ENCODE data around the gene MLXIP. TPM values are rescaled to one million over a fixed set of nuclear protein-coding genes. Genes with fewer than 3 reads are reported as not detected.
A peak's percentile ranks its signal among the peaks of the same experiment; 100 is the strongest.

The MLXIP gene
- total RNA-seq, 4 donors from 2014 or later: 15.5 to 34.5 (median 19.8) TPM

DNA sequence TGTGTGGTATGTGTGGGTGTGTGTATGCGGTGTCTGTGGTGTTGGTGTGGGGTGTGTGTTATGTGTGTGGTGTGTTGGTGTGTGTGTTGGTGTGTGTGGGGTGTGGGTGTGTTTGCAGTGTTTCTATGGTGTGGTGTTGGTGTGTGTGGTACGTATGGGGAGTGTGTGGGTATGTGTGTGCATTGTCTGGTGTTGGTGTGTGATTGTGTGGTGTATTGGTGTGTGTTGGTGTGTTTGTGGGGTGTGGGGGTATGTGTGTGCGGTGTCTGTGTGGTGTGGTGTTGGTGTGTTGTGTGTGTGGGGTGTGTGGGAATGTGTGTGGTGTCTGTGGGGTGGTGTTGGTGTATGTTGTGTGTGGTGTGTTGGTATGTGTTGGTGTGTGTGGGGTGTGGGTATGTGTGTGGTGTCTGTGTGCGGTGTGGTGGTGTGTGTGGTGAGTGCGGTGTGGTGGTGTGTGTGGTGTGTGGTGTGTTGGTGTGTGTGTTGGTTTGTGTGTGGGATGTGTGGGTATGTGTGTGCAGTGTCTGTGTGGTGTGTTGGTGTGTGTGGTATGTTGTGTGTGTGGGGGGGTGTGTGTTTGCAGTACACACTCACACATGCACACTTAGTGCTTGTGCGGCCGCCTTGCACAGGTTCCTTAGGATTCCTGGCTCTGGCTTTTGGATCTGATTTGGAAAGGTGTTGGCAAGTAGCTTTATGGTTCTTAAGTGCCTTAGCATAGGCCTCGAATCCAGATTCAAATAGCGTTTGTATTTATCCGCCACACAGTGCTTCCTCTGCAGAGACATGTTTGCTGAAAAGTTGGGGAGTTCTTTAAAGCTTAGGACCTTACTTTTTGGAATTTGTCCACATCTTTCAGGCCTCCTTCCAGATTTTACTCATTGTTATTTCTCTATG, 16.4 kb downstream of the MLXIP start:
- TF ChIP-seq CTCF (IDR thresholded peaks at IDR 0.05) (no peak), POLR2A (IDR thresholded peaks at IDR 0.05) (no peak)
- DNase-seq (ENCODE audit: low spot score in 2 of 2): no peak
- no peak overlapping the region for H3K4me3 ChIP-seq (ENCODE audit: low read depth, poor library complexity, severe bottlenecking)
- intact Hi-C loops (cut with DNase I; ENCODE audit: low total_unique reads): no loop called here
- 53 to 64% methylated on average over 10 of the region's 10 CpGs for WGBS, 2 donors

DNA sequence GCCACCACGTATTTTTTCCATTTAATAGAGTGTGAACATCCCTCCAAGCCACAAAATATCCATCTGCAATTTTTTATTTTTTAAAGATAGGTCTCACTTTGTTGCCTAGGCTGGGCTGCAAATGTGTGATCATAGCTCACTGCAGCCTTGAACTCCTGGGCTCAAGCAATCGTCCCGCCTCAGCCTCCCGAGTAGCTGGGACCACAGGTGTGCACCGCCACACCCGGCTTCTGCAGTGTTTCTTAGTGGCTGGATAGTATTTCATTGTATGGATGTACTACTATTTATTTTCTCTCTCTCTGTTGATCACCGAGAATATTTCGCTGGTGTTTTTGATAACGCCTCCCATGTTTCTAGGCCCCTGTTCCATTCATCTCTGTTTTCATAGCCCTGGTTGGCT, 17.5 kb downstream of the MLXIP start:
- no peak for TF ChIP-seq CTCF (IDR thresholded peaks at IDR 0.05)
- no peak for TF ChIP-seq POLR2A (IDR thresholded peaks at IDR 0.05)
- no peak for DNase-seq (ENCODE audit: low spot score in 2 of 2)
- WGBS, 2 donors: 71 to 82% methylated on average over 8 to 9 of the region's 9 CpGs
- H3K4me3 ChIP-seq (ENCODE audit: low read depth, poor library complexity, severe bottlenecking): no peak overlapping the region
- intact Hi-C loops (cut with DNase I; ENCODE audit: low total_unique reads): no loop called here

DNA sequence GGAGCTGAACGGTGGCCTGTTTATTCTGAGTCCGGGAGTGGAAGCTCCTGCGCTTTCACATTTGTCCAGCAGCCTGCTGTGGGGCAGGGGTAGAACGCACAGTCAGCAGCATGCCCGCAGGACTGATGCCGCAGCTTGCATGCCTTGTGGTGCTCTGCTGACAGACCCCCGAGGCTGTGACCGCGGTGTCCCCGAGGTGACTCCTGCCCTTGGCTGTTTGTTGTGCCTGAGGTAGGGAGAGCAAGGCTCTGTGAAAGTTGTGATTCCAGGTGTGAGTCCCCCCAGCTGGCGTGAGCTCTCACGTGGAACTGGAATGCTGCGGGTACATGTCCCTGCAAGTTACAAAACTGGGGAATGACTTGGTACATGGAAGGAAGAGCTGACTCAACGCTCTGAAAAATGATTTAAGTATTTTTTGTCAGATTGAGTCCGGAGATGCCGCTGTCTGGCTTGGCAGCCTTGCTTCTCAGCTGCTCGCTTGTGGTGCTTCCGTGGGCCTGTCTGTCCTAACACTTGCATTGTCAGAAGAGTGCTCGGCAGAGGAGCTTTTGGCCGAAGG, 18.1 kb downstream of the MLXIP start:
- intact Hi-C loops (cut with DNase I; ENCODE audit: low total_unique reads): no loop called here
- TF ChIP-seq CTCF (IDR thresholded peaks at IDR 0.05) (no peak), POLR2A (IDR thresholded peaks at IDR 0.05) (no peak)
- WGBS, 2 donors: 41 to 50% methylated on average over 15 to 20 of the region's 20 CpGs
- no peak for DNase-seq (ENCODE audit: low spot score in 2 of 2)
- H3K4me3 ChIP-seq (ENCODE audit: low read depth, poor library complexity, severe bottlenecking): no peak overlapping the region

DNA sequence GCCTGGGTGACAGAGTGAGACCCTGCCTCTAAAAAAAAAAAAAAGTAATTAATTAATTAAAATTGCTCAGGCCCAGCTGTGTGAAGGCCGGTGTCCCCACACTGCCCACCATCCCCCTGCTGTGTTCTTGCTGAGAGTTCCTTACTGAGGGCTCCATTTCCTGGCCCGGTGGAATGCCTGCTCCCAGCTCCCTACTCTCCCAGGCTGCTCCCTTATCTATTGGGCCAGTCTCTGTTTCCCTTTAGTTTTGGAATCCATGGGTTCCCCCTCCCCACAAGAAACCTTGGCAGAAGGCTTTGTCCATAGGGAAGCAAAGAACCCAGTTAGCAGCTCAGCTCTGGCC, 19.0 kb downstream of the MLXIP start:
- intact Hi-C loops (cut with DNase I; ENCODE audit: low total_unique reads): no loop called here
- no peak for DNase-seq (ENCODE audit: low spot score in 2 of 2)
- TF ChIP-seq POLR2A (IDR thresholded peaks at IDR 0.05) (no peak), CTCF (IDR thresholded peaks at IDR 0.05) (no peak)
- no peak overlapping the region for H3K4me3 ChIP-seq (ENCODE audit: low read depth, poor library complexity, severe bottlenecking)
- WGBS, 2 donors: 56 to 57% methylated on average over 2 of the region's 2 CpGs

DNA sequence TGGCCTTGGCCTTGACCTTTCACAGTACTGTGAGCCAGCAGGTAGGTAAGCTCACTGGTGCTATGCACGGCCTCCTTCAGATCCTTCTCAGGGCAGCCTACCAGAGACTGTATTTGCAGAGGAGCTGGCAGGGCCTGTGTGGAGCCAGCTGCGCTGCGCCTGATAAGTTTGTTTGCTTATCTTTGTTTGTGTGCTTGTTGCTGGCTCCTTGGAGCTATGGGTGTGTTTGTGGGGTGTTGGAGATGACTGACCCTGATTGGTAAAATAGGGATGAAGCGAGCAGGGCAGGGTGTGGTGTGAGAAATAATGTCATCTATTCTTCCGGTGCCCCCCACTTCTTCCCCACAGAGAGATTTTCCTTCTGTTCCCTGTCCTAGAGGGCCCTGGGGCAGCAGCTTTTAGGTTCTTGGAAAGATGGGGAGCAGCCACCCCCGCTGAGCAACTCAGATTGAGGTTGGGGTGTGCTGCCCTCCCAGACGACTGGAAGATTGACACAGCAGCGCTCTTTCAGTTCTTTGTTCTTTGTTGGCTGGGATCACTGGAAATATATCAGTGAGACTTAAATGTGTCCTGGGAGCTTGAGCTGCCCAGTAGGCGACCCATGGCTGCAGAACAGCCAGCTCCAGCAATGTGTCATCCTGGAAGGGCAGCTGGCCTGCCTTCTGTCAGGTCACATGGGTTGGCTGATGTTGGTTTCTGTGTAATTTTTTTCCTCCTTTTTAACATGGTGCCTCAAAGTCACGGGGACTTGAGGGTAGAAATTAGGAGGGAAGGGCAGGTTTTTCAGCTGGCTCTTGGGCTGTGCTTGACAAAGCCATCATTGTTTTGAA, 19.6 kb downstream of the MLXIP start:
- H3K4me3 ChIP-seq (ENCODE audit: low read depth, poor library complexity, severe bottlenecking): no peak overlapping the region
- peak in 1 of 2 donors; percentile 68 for DNase-seq (ENCODE audit: low spot score in 2 of 2)
- no peak for TF ChIP-seq CTCF (IDR thresholded peaks at IDR 0.05)
- TF ChIP-seq POLR2A (IDR thresholded peaks at IDR 0.05): no peak
- intact Hi-C loops (cut with DNase I; ENCODE audit: low total_unique reads): no loop called here
- 20% methylated on average over 10 of the region's 10 CpGs for WGBS, 2 donors
